Glutamatergic neuron (in vitro differentiated cells): ENCODE results near the gene KRTAP20-3. TPM values are rescaled to one million over a fixed set of nuclear protein-coding genes. Genes with fewer than 3 reads are reported as not detected.

Experiments
- DNase-seq: peaks from one replicate; pipeline ENCODE4 v3.0.0; 2022
- H3K27ac Mint-ChIP-seq: one replicate; pipeline ENCODE4 v1.8.0; 2020; ENCODE audit warnings: mild to moderate bottlenecking, mixed read lengths, inconsistent platforms; ENCODE audit not compliant: unreplicated experiment
- H3K27me3 Mint-ChIP-seq: one replicate; pipeline ENCODE4 v1.8.0; 2020; ENCODE audit warnings: mild to moderate bottlenecking, moderate library complexity, mixed read lengths, inconsistent platforms; ENCODE audit not compliant: unreplicated experiment
- H3K36me3 Mint-ChIP-seq: one replicate; pipeline ENCODE4 v1.8.0; 2020; ENCODE audit warnings: mild to moderate bottlenecking, mixed read lengths, inconsistent platforms; ENCODE audit not compliant: unreplicated experiment
- H3K4me1 Mint-ChIP-seq: one replicate; pipeline ENCODE4 v1.8.0; 2020; ENCODE audit warnings: mild to moderate bottlenecking, low read depth, mixed read lengths, inconsistent platforms; ENCODE audit not compliant: unreplicated experiment
- H3K4me3 Mint-ChIP-seq: one replicate; pipeline ENCODE4 v1.8.0; 2020; ENCODE audit warnings: mild to moderate bottlenecking, mixed read lengths, inconsistent platforms; ENCODE audit not compliant: unreplicated experiment
- H3K9me3 Mint-ChIP-seq: one replicate; pipeline ENCODE4 v1.8.0; 2020; ENCODE audit warnings: mild to moderate bottlenecking, moderate library complexity, mixed read lengths, inconsistent platforms; ENCODE audit not compliant: unreplicated experiment
- long read RNA-seq: library from polyadenylated mRNA; unstranded; transcript quantifications from one replicate; pipeline ENCODE4 v2.0.0, GENCODE V29; 2020; ENCODE audit not compliant: unreplicated experiment
- total RNA-seq: library from RNA; stranded (reverse); fragmentation: NEBNext Ultra II Directional; extraction: Animal tissue kit (Norgen Biotek cat#: 25700); gene quantifications from one replicate; pipeline ENCODE4 v1.2.1, GENCODE V29; 2021; ENCODE audit not compliant: unreplicated experiment
- TF ChIP-seq, protein P1 (sequence below): fragments of 200-600 bp; sonication (generic); IDR thresholded peaks from one replicate; pipeline ENCODE4 v1.5.0; 2021; ENCODE audit not compliant: partially characterized antibody, unreplicated experiment

The KRTAP20-3 gene
- total RNA-seq = not detected
- long read RNA-seq = 0 reads

DNA sequence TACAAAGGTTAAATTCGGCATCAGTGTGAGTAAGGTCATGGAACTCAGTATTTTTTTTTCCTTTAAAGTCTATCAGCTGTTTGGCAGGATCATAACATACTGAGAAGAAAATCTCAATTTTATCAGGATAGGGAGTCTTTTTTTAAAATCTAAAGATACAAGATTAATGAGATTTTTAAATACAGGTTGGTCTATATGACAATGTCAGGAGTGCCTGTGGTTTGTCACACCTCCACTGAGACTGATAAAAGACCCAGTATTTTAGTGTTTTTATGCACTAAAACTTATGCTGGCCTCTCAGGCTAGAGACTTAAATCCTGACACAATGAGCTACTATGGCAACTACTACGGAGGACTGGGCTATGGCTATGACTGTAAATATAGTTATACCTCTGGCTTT, at the start of gene KRTAP20-3:
Gene KRTAP20-3, plus strand, starts transcription at position 301 of the 400 bp plus-strand sequence.
- H3K9me3 Mint-ChIP-seq = no peaks in the 10 kb centered on the region
- H3K27me3 Mint-ChIP-seq = no peaks in the 10 kb centered on the region
- TF ChIP-seq, protein P1, sequence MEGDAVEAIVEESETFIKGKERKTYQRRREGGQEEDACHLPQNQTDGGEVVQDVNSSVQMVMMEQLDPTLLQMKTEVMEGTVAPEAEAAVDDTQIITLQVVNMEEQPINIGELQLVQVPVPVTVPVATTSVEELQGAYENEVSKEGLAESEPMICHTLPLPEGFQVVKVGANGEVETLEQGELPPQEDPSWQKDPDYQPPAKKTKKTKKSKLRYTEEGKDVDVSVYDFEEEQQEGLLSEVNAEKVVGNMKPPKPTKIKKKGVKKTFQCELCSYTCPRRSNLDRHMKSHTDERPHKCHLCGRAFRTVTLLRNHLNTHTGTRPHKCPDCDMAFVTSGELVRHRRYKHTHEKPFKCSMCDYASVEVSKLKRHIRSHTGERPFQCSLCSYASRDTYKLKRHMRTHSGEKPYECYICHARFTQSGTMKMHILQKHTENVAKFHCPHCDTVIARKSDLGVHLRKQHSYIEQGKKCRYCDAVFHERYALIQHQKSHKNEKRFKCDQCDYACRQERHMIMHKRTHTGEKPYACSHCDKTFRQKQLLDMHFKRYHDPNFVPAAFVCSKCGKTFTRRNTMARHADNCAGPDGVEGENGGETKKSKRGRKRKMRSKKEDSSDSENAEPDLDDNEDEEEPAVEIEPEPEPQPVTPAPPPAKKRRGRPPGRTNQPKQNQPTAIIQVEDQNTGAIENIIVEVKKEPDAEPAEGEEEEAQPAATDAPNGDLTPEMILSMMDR = no peak
- no peak within 1 kb of the TSS for H3K27ac Mint-ChIP-seq
- DNase-seq = no peak
- H3K36me3 Mint-ChIP-seq = no peaks in the 10 kb centered on the region
- no peaks in the 10 kb centered on the region for H3K4me1 Mint-ChIP-seq
- H3K4me3 Mint-ChIP-seq = no peak within 1 kb of the TSS

DNA sequence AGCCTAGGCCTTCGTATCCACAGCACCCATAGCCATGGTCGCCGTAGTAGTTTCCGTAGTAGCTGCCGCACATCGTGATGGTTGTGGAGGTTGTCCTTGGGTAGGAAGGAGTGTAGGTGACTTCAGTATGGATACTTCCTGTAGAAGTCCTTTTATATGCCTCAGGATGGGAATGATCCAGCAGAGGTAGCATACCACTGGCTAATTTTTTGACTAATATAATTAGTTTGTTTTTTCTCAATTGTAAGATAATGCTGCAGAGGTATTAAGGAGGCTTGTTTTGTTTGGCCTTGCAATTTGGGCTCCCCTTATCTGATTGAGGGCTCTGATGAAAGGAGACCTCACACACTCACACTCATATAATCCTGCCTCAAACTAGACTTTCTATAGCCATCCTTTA, 43.9 kb upstream of the KRTAP20-3 start, which contains the start of gene KRTAP6-2:
Gene KRTAP6-2, minus strand, starts transcription at position 101 of the 400 bp plus-strand sequence. Its CDS starts 28 bp downstream, at position 73.
- no peak within 1 kb of the TSS for H3K27ac Mint-ChIP-seq
- H3K9me3 Mint-ChIP-seq = no peaks in the 10 kb centered on the region
- TF ChIP-seq, protein P1 = no peak
- no peaks in the 10 kb centered on the region for H3K4me1 Mint-ChIP-seq
- DNase-seq = no peak
- no peaks in the 10 kb centered on the region for H3K36me3 Mint-ChIP-seq
- H3K27me3 Mint-ChIP-seq = no peaks in the 10 kb centered on the region
- H3K4me3 Mint-ChIP-seq = no peak within 1 kb of the TSS

DNA sequence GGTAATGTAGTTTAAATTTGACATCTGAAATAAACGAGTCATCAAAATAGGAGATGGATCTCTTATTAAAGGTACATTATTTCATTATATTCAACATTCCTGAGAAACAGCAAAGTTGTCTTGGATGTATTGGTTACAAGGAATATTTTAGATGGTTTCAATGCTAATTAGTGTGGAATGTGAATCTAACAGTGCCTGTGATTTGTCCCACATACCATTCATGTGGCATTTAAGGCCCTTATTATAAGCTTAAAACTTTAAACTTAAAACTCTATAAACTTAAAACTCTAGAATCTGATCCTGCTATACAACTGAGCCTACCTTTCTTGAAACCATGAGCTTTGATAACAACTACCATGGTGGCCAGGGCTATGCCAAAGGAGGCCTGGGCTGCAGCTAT, 41.9 kb upstream of the KRTAP20-3 start, which contains the start of gene KRTAP22-1:
Gene KRTAP22-1, plus strand, starts transcription at position 301 of the 400 bp plus-strand sequence.
- TF ChIP-seq, protein P1 = no peak
- Mint-ChIP-seq H3K4me1 (no peaks in the 10 kb centered on the region), H3K4me3 (no peak within 1 kb of the TSS), H3K27me3 (no peaks in the 10 kb centered on the region), H3K27ac (no peak within 1 kb of the TSS), H3K36me3 (no peaks in the 10 kb centered on the region), H3K9me3 (no peaks in the 10 kb centered on the region)
- DNase-seq = no peak

DNA sequence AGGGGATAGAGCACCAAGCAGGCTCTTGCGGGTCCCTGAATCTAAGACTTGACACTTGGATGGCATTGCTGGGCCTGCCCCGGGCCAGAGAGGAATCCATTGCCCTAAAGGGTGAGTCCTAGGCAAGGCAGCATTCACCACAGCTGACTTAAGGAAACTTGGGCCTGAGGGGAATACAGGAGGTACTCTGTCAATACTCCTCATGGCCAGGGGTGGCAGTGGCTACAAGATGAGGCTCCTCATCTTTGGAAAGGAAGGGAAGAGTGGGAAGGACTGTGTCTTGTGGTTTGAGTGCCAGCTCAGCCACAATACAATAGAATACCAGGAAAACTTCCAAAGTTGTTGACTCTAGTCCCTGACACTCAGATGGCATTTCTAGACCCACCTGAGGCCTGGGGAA, 36.7 kb upstream of the KRTAP20-3 start:
- H3K9me3 Mint-ChIP-seq = no peaks in the 10 kb centered on the region
- H3K27ac Mint-ChIP-seq = no peak overlapping the region
- H3K4me3 Mint-ChIP-seq = no peak overlapping the region
- no peaks in the 10 kb centered on the region for H3K36me3 Mint-ChIP-seq
- H3K4me1 Mint-ChIP-seq = no peaks in the 10 kb centered on the region
- no peak for DNase-seq
- H3K27me3 Mint-ChIP-seq = no peaks in the 10 kb centered on the region
- TF ChIP-seq, protein P1 = no peak

DNA sequence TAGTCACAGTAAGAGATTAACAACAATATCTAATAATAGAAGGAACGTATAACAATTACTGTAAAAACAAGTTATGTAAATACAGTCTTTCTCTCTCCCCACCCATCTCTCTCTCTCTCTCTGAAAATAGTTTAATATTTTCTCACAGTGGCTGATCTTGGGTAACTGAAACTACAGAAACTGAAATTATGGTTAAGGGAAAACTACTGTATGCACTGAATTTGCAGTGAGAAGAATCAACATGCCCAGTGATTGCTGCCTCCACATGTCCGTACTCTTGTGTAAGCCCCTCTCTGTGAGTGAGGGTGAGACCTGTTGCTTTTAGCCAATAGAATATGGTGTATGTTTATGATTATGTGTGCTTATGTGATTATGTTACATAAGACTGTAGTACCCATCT, 30.5 kb upstream of the KRTAP20-3 start:
- H3K9me3 Mint-ChIP-seq = no peaks in the 10 kb centered on the region
- DNase-seq = no peak
- TF ChIP-seq, protein P1 = no peak
- no peaks in the 10 kb centered on the region for H3K27me3 Mint-ChIP-seq
- H3K4me1 Mint-ChIP-seq = no peaks in the 10 kb centered on the region
- no peaks in the 10 kb centered on the region for H3K36me3 Mint-ChIP-seq
- no peak overlapping the region for H3K27ac Mint-ChIP-seq
- no peak overlapping the region for H3K4me3 Mint-ChIP-seq
